ENCODE data around the gene SNX5. TPM values are rescaled to one million over a fixed set of nuclear protein-coding genes. Genes with fewer than 3 reads are reported as not detected.

The SNX5 gene
- total and polyA plus RNA-seq, 9 of the 15 experiments (the other 6 are each of a cell fraction or from before 2014, with no cell fraction given): 53.5 to 276 (median 160) TPM

- CTCF ChIA-PET (ENCODE audit: low intra/inter-chr PET ratio): no interaction called here
Observed at GRCh38 chr20:18004384-18005031, 35.9 kb upstream of the SNX5 start.

More at GRCh38 chr20:18004384-18005031, 35.9 kb upstream of the SNX5 start:
- Histone ChIP-seq H3K9ac (ENCODE audit: insufficient read depth in 1 of 2, low read depth in 2 of 2, low read length in 2 of 2) (no peak overlapping the region), H3K27me3 (ENCODE audit: control insufficient read depth in 2 of 2, insufficient read depth in 2 of 2, low read length in 2 of 2) (0 out of 5 replicates have a peak, but pooled peaks cover 0 to 2% of the 10 kb centered on the region in 2 experiments), H3K4me2 (ENCODE audit: insufficient read depth, low read length) (no peak overlapping the region), H4K20me1 (replicated peaks; ENCODE audit: control insufficient read depth, insufficient read depth, low read length) (no peaks in the 10 kb centered on the region), H3K9me1 (ENCODE audit: control insufficient read depth, insufficient read depth, low read length) (no peaks in the 10 kb centered on the region), H3K36me3 (ENCODE audit: control insufficient read depth, insufficient read depth, low read length) (no peaks in the 10 kb centered on the region), H3K4me1 (replicated peaks in 1 of 2; ENCODE audit: control insufficient read depth in 2 of 2, insufficient read depth in 2 of 2, low read length in 2 of 2) (peaks cover 0 to 9% of the 10 kb centered on the region in 2 experiments; a peak in 2 of 5 replicates), H3K79me2 (ENCODE audit: control insufficient read depth, insufficient read depth, low read length) (no peaks in the 10 kb centered on the region), H3K9me3 (replicated peaks; ENCODE audit: control insufficient read depth, insufficient read depth, low read depth, low read length) (no peaks in the 10 kb centered on the region), H3K4me3 (no peak overlapping the region), H3K27ac (ENCODE audit: extremely low read depth, low read depth, low read length) (no peak overlapping the region), H2AFZ (ENCODE audit: low read depth, low read length) (no peak overlapping the region)
- WGBS (ENCODE audit: insufficient coverage, low coverage, missing lambda C conversion rate): 35% methylated on average over 7 of the region's 8 CpGs
- no TSS peak for BruUV-seq (replicated peaks)
- POLR2A ChIA-PET: interaction anchor here (0.6 to 1.6 kb wide), 4 partner anchors 14 to 454 kb away, joined by 3 to 5 read pairs (median 4); no protein-coding TSS in a partner anchor
- FAIRE-seq (no peak), DNase-seq (ENCODE audit: extremely low read depth in 1 of 4, low spot score in 3 of 4) (no peak), ATAC-seq (no peak)
- intact Hi-C loops (cut with micrococcal nuclease): no loop called here
- TF ChIP-seq ZNF444 (CRISPR knock-in tag; IDR thresholded peaks at IDR 0.05) (no peak), ATF7 (IDR thresholded peaks at IDR 0.05) (no peak), L3MBTL2 (IDR thresholded peaks at IDR 0.05) (no peak), ZNF175 (CRISPR knock-in tag; IDR thresholded peaks at IDR 0.05; ENCODE audit: low read depth) (no peak), STAG1 (CRISPR knock-in tag; IDR thresholded peaks at IDR 0.05; ENCODE audit: borderline replicate concordance) (no peak), ZFP1 (CRISPR knock-in tag; IDR thresholded peaks at IDR 0.05) (no peak), ELF4 (CRISPR knock-in tag; IDR thresholded peaks at IDR 0.05) (no peak), MCM5 (IDR thresholded peaks at IDR 0.05; ENCODE audit: low read depth) (no peak), MAX (CRISPR knock-in tag; IDR thresholded peaks at IDR 0.05) (no peak), NFE2 (IDR thresholded peaks at IDR 0.05; ENCODE audit: low read depth) (no peak), ZNF165 (CRISPR knock-in tag; IDR thresholded peaks at IDR 0.05; ENCODE audit: borderline replicate concordance) (no peak), ZC3H8 (IDR thresholded peaks at IDR 0.05) (no peak), ATF4 (CRISPR knock-in tag; IDR thresholded peaks at IDR 0.05) (no peak), ETS1 (conservative IDR thresholded peaks at IDR 0.05; ENCODE audit: control insufficient read depth, low read depth, low read length) (no peak), TSC22D4 (tag; IDR thresholded peaks at IDR 0.05) (no peak), MITF (IDR thresholded peaks at IDR 0.05) (no peak)
- in situ Hi-C loops (cut with MboI): no loop called here

Data from K562 (cell line).